Smooth muscle cell (in vitro differentiated cells): Measurements from ENCODE around the gene ACTL8. TPM values are rescaled to one million over a fixed set of nuclear protein-coding genes. Genes with fewer than 3 reads are reported as not detected.

ENCODE experiments used
- DNase-seq: peaks from one replicate; lab custom pipeline; 2025; ENCODE audit not compliant: unreplicated experiment; lab: John Stamatoyannopoulos, UW
- H2AFZ ChIP-seq: fragments of 200-600 bp; sonication (generic); 2 replicates; pipeline ENCODE4 v1.6.0; 2016; ENCODE audit warnings: antibody characterized with exemption, low read depth, mild to moderate bottlenecking
- H3F3A ChIP-seq: fragments of 200-600 bp; sonication (generic); 2 replicates; pipeline ENCODE4 v1.6.0; 2017; ENCODE audit warnings: antibody characterized with exemption, low read depth
- H3K27ac ChIP-seq: fragments of 200-600 bp; sonication (generic); 2 replicates; pipeline ENCODE4 v1.5.1; 2016; ENCODE audit warnings: low read depth, mild to moderate bottlenecking
- H3K27me3 ChIP-seq: fragments of 200-600 bp; sonication (generic); 2 replicates; pipeline ENCODE4 v1.6.1; 2016; ENCODE audit warnings: low read depth, mild to moderate bottlenecking
- H3K36me3 ChIP-seq: fragments of 200-600 bp; sonication (generic); 2 replicates; pipeline ENCODE4 v1.5.1; 2016; ENCODE audit warnings: low read depth
- H3K4me1 ChIP-seq: fragments of 200-600 bp; sonication (generic); 2 replicates; pipeline ENCODE4 v1.5.1; 2016; ENCODE audit warnings: low read depth
- H3K4me2 ChIP-seq: fragments of 200-600 bp; sonication (generic); 2 replicates; pipeline ENCODE4 v1.6.0; 2016; ENCODE audit warnings: mild to moderate bottlenecking
- H3K4me3 ChIP-seq: fragments of 200-600 bp; sonication (generic); 2 replicates; pipeline ENCODE4 v1.5.1; 2016; ENCODE audit warnings: mild to moderate bottlenecking
- H3K79me2 ChIP-seq: fragments of 200-600 bp; sonication (generic); 2 replicates; pipeline ENCODE4 v1.6.0; 2016; ENCODE audit warnings: low read depth, mild to moderate bottlenecking
- H3K9ac ChIP-seq: fragments of 200-600 bp; sonication (generic); 2 replicates; pipeline ENCODE4 v1.6.0; 2016; ENCODE audit warnings: low read depth
- H3K9me3 ChIP-seq: fragments of 200-600 bp; sonication (generic); replicated peaks from 2 replicates; pipeline ENCODE4 v1.5.1; 2016; ENCODE audit warnings: low read depth
- H4K20me1 ChIP-seq: fragments of 200-600 bp; sonication (generic); 2 replicates; pipeline ENCODE4 v1.6.0; 2016; ENCODE audit warnings: low read depth
- CTCF ChIP-seq: fragments of 200-600 bp; sonication (generic); IDR thresholded peaks from 2 replicates; pipeline ENCODE4 v1.5.1; 2017; ENCODE audit warnings: borderline replicate concordance, mild to moderate bottlenecking, antibody characterized with exemption; ENCODE audit not compliant: insufficient read depth, poor library complexity, severe bottlenecking
- WGBS: methylation state at CpG from one replicate; pipeline ENCODE4 v1.1.7; 2016; ENCODE audit warnings: low lambda C conversion rate; 5-methylcytosine and 5-hydroxymethylcytosine counted together
- polyA plus RNA-seq: library from polyadenylated mRNA; unstranded; fragments of >200 nt; fragmentation: Nextera tagmentation; extraction: Ambion mirVana; gene quantifications from 2 replicates; pipeline ENCODE4 v1.2.1, GENCODE V29; 2016
- total RNA-seq: library from RNA; depleted of rRNA; stranded (reverse); fragments of >200 nt; gene quantifications from 2 replicates; pipeline ENCODE4 v1.2.3, GENCODE V29; 2014

Gene ACTL8
- total and polyA plus RNA-seq, 2 experiments from 2014 or later, result 0.13 TPM; not detected in 1

GRCh38 chr1:17816511-17816910 lies 61.4 kb downstream of the ACTL8 start:
- H3K36me3 ChIP-seq, result no peaks in the 10 kb centered on the region
- no peaks in the 10 kb centered on the region for H4K20me1 ChIP-seq
- TF ChIP-seq CTCF, result no peak
- no peaks in the 10 kb centered on the region for H3K4me1 ChIP-seq
- no peak overlapping the region for H3K4me3 ChIP-seq
- H3K9ac ChIP-seq, result no peak overlapping the region
- no peaks in the 10 kb centered on the region for H3K79me2 ChIP-seq
- no peaks in the 10 kb centered on the region for H3K9me3 ChIP-seq
- no peak overlapping the region for H3K27ac ChIP-seq
- WGBS, result 91% methylated on average over 4 of the region's 4 CpGs
- no peak overlapping the region for H3K4me2 ChIP-seq
- H2AFZ ChIP-seq, result no peak overlapping the region
- H3F3A ChIP-seq, result no peaks in the 10 kb centered on the region
- no peak for DNase-seq
- no peaks in the 10 kb centered on the region for H3K27me3 ChIP-seq

GRCh38 chr1:17819129-17819802 lies 64.1 kb downstream of the ACTL8 start:
- H2AFZ ChIP-seq, result no peak overlapping the region
- H3K27me3 ChIP-seq, result peaks cover 1% of the 10 kb centered on the region
- no peaks in the 10 kb centered on the region for H3K36me3 ChIP-seq
- no peak for DNase-seq
- H3K4me1 ChIP-seq, result no peaks in the 10 kb centered on the region
- H4K20me1 ChIP-seq, result no peaks in the 10 kb centered on the region
- no peak overlapping the region for H3K27ac ChIP-seq
- H3K4me3 ChIP-seq, result no peak overlapping the region
- no peaks in the 10 kb centered on the region for H3K79me2 ChIP-seq
- H3K9ac ChIP-seq, result no peak overlapping the region
- TF ChIP-seq CTCF, result no peak
- no peaks in the 10 kb centered on the region for H3F3A ChIP-seq
- 76% methylated on average over 17 of the region's 17 CpGs for WGBS
- no peak overlapping the region for H3K4me2 ChIP-seq
- H3K9me3 ChIP-seq, result no peaks in the 10 kb centered on the region

GRCh38 chr1:17820198-17820597 lies 65.1 kb downstream of the ACTL8 start:
- Histone ChIP-seq H3K79me2 (no peaks in the 10 kb centered on the region), H3K9me3 (no peaks in the 10 kb centered on the region), H3F3A (no peaks in the 10 kb centered on the region), H3K4me2 (no peak overlapping the region), H3K27ac (no peak overlapping the region), H4K20me1 (no peaks in the 10 kb centered on the region), H3K9ac (no peak overlapping the region), H3K4me1 (no peaks in the 10 kb centered on the region), H3K27me3 (peaks cover 11% of the 10 kb centered on the region), H2AFZ (no peak overlapping the region), H3K36me3 (no peaks in the 10 kb centered on the region), H3K4me3 (no peak overlapping the region)
- DNase-seq, result no peak
- 89% methylated on average over 8 of the region's 8 CpGs for WGBS
- TF ChIP-seq CTCF, result no peak

- no peak for TF ChIP-seq CTCF
- Histone ChIP-seq H3K27ac (no peak overlapping the region), H3K9ac (no peak overlapping the region), H4K20me1 (no peaks in the 10 kb centered on the region), H3K4me3 (no peak overlapping the region), H3K9me3 (no peaks in the 10 kb centered on the region), H3F3A (no peaks in the 10 kb centered on the region), H3K27me3 (peaks cover 23% of the 10 kb centered on the region), H3K4me1 (no peaks in the 10 kb centered on the region), H3K79me2 (no peaks in the 10 kb centered on the region), H3K36me3 (no peaks in the 10 kb centered on the region), H2AFZ (no peak overlapping the region), H3K4me2 (no peak overlapping the region)
- WGBS, result 90% methylated on average over 22 of the region's 22 CpGs
- DNase-seq, result no peak
Observed at GRCh38 chr1:17822741-17823426, 67.8 kb downstream of the ACTL8 start.
